Lower lobe of right lung (tissue), 2 donors: Measurements from ENCODE around the gene GPD2. TPM values are rescaled to one million over a fixed set of nuclear protein-coding genes. Genes with fewer than 3 reads are reported as not detected.
"Not testable (repeated sequence)": the region's sequence is repeated elsewhere in the genome, so short reads cannot be mapped to it uniquely, and the experiment has no call there.

Experiments used
- ATAC-seq, 2 donors: fragments of 200-7000 bp; cut with Tn5 transposase; one replicate each; pipeline ENCODE4 v1.9.1; 2020 to 2022; ENCODE audit warnings: mild to moderate bottlenecking in 2 of 2, moderate library complexity in 2 of 2
- DNase-seq: peaks from one replicate; pipeline ENCODE4 v3.0.0-alpha.2; 2020
- H3K27ac ChIP-seq: fragments of 200-600 bp; one replicate; pipeline ENCODE4 v1.8.0; 2022
- H3K27me3 ChIP-seq: fragments of 200-600 bp; one replicate; pipeline ENCODE4 v1.8.0; 2022; ENCODE audit warnings: low read depth
- H3K36me3 ChIP-seq: fragments of 200-600 bp; one replicate; pipeline ENCODE4 v1.8.0; 2022; ENCODE audit warnings: mild to moderate bottlenecking
- H3K4me1 ChIP-seq: fragments of 200-600 bp; one replicate; pipeline ENCODE4 v1.8.0; 2022
- H3K4me3 ChIP-seq: fragments of 200-600 bp; one replicate; pipeline ENCODE4 v1.8.0; 2022; ENCODE audit warnings: mild to moderate bottlenecking
- H3K9me3 ChIP-seq: fragments of 200-600 bp; one replicate; pipeline ENCODE4 v1.8.0; 2022
- intact Hi-C: fragments of 100-400 bp; cut with DNase I; formaldehyde crosslinking; loops from one replicate; pipeline ENCODE4 v1.11.0; 2022
- total RNA-seq: library from RNA; stranded (reverse); fragmentation: NEBNext Ultra II Directional; extraction: Animal tissue kit (Norgen Biotek cat#: 25700); gene quantifications from one replicate; pipeline ENCODE4 v1.2.1, GENCODE V29; 2021
- TF ChIP-seq, protein P1 (sequence below): fragments of 200-600 bp; IDR thresholded peaks from one replicate; pipeline ENCODE4 v1.8.0; 2022; ENCODE audit warnings: antibody characterized with exemption, mild to moderate bottlenecking
- donor health status: DM: no; HTN: yes; CAD: no; lungs with severe emphysema.

Gene GPD2
- total RNA-seq, 1 donor from 2014 or later, result 50.4 TPM

DNA sequence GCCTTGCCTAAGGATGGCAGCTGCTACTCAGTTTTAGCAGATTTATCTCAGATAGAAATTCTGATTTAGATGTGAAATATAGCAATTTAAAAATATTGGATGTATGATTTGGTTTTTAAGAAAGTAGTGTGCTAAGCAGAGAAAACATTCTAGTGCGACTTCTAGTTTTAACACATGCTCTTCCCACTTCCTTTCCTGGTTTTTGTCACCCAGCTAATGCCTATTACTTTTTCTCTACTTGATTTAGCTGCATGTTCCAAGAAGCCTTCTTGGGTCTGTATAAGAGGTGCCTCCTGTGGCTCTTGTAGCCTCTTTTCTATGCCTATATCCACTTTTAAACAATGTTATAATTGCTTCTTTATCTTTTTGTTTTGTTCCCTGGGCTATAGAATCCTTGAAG is 53.0 kb downstream of the GPD2 start:
- Histone ChIP-seq H3K27ac (no peak overlapping the region), H3K4me3 (no peak overlapping the region), H3K4me1 (peaks cover 14% of the 10 kb centered on the region), H3K27me3 (no peaks in the 10 kb centered on the region), H3K9me3 (no peaks in the 10 kb centered on the region), H3K36me3 (no peaks in the 10 kb centered on the region)
- ATAC-seq (no peak), DNase-seq (no peak)
- intact Hi-C loops, result no loop called here
- TF ChIP-seq, protein P1, sequence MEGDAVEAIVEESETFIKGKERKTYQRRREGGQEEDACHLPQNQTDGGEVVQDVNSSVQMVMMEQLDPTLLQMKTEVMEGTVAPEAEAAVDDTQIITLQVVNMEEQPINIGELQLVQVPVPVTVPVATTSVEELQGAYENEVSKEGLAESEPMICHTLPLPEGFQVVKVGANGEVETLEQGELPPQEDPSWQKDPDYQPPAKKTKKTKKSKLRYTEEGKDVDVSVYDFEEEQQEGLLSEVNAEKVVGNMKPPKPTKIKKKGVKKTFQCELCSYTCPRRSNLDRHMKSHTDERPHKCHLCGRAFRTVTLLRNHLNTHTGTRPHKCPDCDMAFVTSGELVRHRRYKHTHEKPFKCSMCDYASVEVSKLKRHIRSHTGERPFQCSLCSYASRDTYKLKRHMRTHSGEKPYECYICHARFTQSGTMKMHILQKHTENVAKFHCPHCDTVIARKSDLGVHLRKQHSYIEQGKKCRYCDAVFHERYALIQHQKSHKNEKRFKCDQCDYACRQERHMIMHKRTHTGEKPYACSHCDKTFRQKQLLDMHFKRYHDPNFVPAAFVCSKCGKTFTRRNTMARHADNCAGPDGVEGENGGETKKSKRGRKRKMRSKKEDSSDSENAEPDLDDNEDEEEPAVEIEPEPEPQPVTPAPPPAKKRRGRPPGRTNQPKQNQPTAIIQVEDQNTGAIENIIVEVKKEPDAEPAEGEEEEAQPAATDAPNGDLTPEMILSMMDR, result no peak

DNA sequence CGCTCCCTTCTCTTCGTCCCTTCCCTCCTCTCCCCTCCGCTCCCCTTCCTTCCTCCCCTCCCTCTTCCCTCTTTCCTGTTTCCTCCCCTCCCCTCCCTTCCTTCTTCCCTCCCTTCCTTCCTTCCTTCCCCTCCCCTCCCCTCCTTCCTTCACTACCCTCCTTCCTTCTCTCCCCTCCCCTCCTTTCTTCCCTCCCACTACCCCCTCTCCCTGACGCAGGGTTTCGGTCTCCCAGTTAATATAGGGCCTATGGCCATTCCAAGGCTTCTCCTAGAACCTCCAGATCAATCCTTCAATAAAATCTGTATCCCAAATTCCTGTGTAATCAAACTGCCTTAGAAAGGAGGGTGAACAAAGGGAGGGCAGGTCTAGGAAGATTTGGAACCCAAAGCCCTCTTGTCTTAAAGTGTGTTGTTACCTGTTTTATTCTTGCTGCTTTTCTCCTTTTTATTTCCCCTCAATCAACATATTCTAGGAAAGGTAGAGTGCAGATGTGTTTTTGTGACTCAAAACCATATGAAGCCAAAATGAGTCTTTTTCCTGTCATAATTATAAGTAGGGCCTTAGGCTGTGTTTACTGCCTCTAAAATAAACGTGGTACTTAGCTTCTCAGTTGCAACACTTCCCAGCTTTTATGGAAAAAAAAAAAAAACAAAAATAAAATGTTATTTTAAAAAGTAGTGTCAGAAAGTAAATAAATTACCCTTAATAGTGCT is 53.7 kb downstream of the GPD2 start:
- H3K27me3 ChIP-seq, result no peaks in the 10 kb centered on the region
- no peaks in the 10 kb centered on the region for H3K9me3 ChIP-seq
- ATAC-seq (no peak), DNase-seq (no peak)
- H3K4me3 ChIP-seq, result no peak overlapping the region
- intact Hi-C loops, result no loop called here
- no peaks in the 10 kb centered on the region for H3K36me3 ChIP-seq
- H3K4me1 ChIP-seq, result peaks cover 14% of the 10 kb centered on the region
- TF ChIP-seq, protein P1, result no peak
- H3K27ac ChIP-seq, result no peak overlapping the region

DNA sequence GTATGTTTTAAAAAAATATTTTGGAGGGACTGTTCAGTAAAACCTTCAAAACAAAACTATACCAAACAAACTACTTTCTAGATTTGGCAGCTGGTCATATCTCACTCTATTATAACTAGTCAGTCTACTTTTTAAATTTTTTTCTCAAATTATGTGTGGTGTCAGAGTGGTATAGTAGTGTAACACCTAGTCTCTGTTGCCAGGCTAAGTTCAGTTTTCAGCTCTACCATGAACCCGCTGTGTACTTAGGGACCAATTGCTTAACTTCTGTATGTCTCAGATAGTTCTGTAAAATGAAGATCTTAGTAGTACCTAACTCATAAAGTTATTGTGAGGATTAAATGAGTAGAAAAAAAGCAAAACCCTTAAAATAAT is 54.3 kb downstream of the GPD2 start:
- Histone ChIP-seq H3K4me3 (no peak overlapping the region), H3K27ac (no peak overlapping the region), H3K4me1 (peaks cover 14% of the 10 kb centered on the region), H3K27me3 (no peaks in the 10 kb centered on the region), H3K9me3 (no peaks in the 10 kb centered on the region), H3K36me3 (no peaks in the 10 kb centered on the region)
- DNase-seq, result no peak
- intact Hi-C loops, result no loop called here
- no peak for ATAC-seq
- TF ChIP-seq, protein P1, result no peak

DNA sequence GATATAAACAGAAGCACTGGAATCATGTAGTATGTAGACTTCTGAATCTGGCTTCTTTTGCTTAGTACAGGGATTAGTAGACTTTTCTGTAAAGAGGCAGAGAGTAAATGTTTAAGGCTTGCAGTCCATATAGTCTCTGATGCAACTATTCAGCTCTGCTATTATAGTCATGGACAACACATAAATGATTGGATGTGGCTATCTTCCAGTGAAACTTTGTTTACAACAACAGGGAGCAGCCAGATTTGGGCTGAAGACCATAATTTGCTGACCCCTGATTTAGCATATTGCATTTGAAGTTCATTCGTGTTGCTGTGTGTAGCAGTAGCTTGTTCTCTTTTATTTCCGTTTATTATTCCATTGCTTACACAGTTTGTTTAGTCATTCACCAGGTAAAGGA is 55.0 kb downstream of the GPD2 start:
- TF ChIP-seq, protein P1, result no peak
- ATAC-seq, result no peak
- intact Hi-C loops, result no loop called here

DNA sequence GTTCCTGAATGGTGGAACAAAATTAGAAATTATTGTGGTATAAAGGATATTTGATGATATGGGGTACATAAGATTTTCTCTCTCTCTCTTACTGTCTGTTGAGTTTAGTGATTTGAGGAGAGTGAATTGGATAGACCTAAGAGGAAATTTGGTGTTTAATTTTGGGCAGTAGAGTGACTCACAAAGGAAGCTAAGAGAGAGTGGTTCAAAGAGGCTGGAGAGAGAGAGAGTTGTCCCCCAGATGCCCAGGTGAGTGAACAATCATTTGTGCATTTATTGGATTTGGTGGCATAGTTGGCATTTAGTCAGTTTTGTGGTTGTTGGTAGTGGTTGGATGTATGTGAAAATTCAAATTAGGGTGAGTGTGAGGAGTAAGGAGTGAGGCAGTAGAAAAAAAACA is 56.8 kb downstream of the GPD2 start:
- Histone ChIP-seq H3K27ac (no peak overlapping the region), H3K9me3 (no peaks in the 10 kb centered on the region), H3K36me3 (peaks cover 5% of the 10 kb centered on the region), H3K27me3 (no peaks in the 10 kb centered on the region), H3K4me1 (peaks cover 14% of the 10 kb centered on the region), H3K4me3 (no peak overlapping the region)
- intact Hi-C loops, result no loop called here
- TF ChIP-seq, protein P1, result no peak
- ATAC-seq (no peak), DNase-seq (no peak)

More for the DNA sequence above, 55.0 kb downstream of the GPD2 start:
- no peak for DNase-seq
- no peaks in the 10 kb centered on the region for H3K27me3 ChIP-seq
- H3K4me3 ChIP-seq, result no peak overlapping the region
- peaks cover 14% of the 10 kb centered on the region for H3K4me1 ChIP-seq
- no peaks in the 10 kb centered on the region for H3K36me3 ChIP-seq
- H3K27ac ChIP-seq, result no peak overlapping the region
- H3K9me3 ChIP-seq, result no peaks in the 10 kb centered on the region

DNA sequence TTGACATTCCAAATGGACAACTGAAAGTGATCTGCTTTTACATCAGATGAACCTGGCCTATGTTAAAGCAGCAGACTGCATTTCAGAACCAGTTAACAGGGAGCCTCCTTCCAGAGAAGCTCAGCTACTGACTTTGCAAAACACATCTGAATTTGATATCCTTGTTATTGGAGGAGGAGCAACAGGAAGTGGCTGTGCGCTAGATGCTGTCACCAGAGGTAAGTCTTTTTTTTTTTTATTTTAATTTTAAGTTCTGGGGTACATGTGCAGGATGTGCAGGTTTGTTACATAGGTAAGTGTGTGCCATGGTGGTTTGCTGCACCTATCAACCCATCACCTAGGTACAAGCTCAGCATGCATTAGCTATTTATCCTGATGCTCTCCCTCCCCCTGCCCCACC is 59.8 kb downstream of the GPD2 start:
- H3K9me3 ChIP-seq, H3K4me3 ChIP-seq, H3K36me3 ChIP-seq, DNase-seq, H3K27me3 ChIP-seq, H3K4me1 ChIP-seq, ATAC-seq, H3K27ac ChIP-seq, intact Hi-C loops: not testable (repeated sequence)
